IMR-90 (cell line): ENCODE measurements around the gene SGPL1. TPM values are rescaled to one million over a fixed set of nuclear protein-coding genes. Genes with fewer than 3 reads are reported as not detected.

Source experiments
- ATAC-seq: fragments of 200-7000 bp; cut with Tn5 transposase; 2 replicates; pipeline ENCODE4 v1.9.1; 2020; ENCODE audit warnings: low read depth, mild to moderate bottlenecking, moderate library complexity
- BruUV-seq: library from RNA; stranded (reverse); fragments of 400-500 nt; replicated peaks from 2 replicates; lab custom pipeline; 2021; lab: Mats Ljungman, UMichigan
- CTCF ChIA-PET: fragments of 300-600 bp; formaldehyde crosslinking; extraction: SDS; loops from one replicate; lab custom pipeline; 2021; ENCODE audit warnings: antibody characterized with exemption; lab: Yijun Ruan, JAX
- POLR2A ChIA-PET: fragments of 300-600 bp; sonication (Branson Sonifier 250); formaldehyde crosslinking; loops from one replicate; lab custom pipeline; 2022; ENCODE audit warnings: antibody characterized with exemption; ENCODE audit not compliant: unreplicated experiment; lab: Charles Lee
- DNase-seq: peaks from one replicate; pipeline ENCODE4 v3.0.0; 2013
- H2AFZ ChIP-seq: replicated peaks from 2 replicates; pipeline ENCODE3; 2013; ENCODE audit warnings: low read length, mild to moderate bottlenecking; ENCODE audit not compliant: poor library complexity
- H2AK5ac ChIP-seq: 2 replicates; pipeline ENCODE4 v1.6.1; 2013; ENCODE audit warnings: low read depth, low read length, inconsistent platforms
- H2AK9ac ChIP-seq: replicated peaks from 2 replicates; pipeline ENCODE3; 2013; ENCODE audit warnings: mild to moderate bottlenecking, low read depth, low read length, moderate library complexity; ENCODE audit not compliant: poor library complexity
- H2BK120ac ChIP-seq: 2 replicates; pipeline ENCODE4 v1.6.1; 2013; ENCODE audit warnings: low read depth, low read length, inconsistent platforms
- H2BK15ac ChIP-seq: 3 replicates; pipeline ENCODE4 v1.6.1; 2013; ENCODE audit warnings: low read depth, low read length, inconsistent platforms
- H2BK20ac ChIP-seq: 2 replicates; pipeline ENCODE4 v1.6.1; 2013; ENCODE audit warnings: low read depth, mild to moderate bottlenecking, inconsistent platforms, low read length, moderate library complexity
- H2BK5ac ChIP-seq: 2 replicates; pipeline ENCODE4 v1.6.1; 2013; ENCODE audit warnings: mild to moderate bottlenecking, low read depth, low read length, inconsistent platforms; ENCODE audit not compliant: poor library complexity, severe bottlenecking
- H3K14ac ChIP-seq: replicated peaks from 2 replicates; pipeline ENCODE4 v1.6.1; 2013; ENCODE audit warnings: low read depth, low read length, inconsistent platforms
- H3K18ac ChIP-seq: 2 replicates; pipeline ENCODE4 v1.6.1; 2013; ENCODE audit warnings: low read depth, low read length, control low read depth
- H3K23ac ChIP-seq: 2 replicates; pipeline ENCODE4 v1.6.1; 2013; ENCODE audit warnings: low read depth, low read length, inconsistent platforms
- H3K27ac ChIP-seq: 2 replicates; pipeline ENCODE4 v1.5.1; 2013; ENCODE audit warnings: mild to moderate bottlenecking, control low read depth, low read length; ENCODE audit not compliant: insufficient read depth
- H3K27me3 ChIP-seq: 2 replicates; pipeline ENCODE4 v1.6.1; 2013; ENCODE audit warnings: low read length; ENCODE audit not compliant: control insufficient read depth, insufficient read depth
- H3K36me3 ChIP-seq: 2 replicates; pipeline ENCODE4 v1.6.1; 2013; ENCODE audit warnings: low read length, mixed read lengths; ENCODE audit not compliant: control insufficient read depth, insufficient read depth
- H3K4ac ChIP-seq: 2 replicates; pipeline ENCODE4 v1.6.1; 2013; ENCODE audit warnings: low read depth, low read length, inconsistent platforms
- H3K4me1 ChIP-seq: 2 replicates; pipeline ENCODE4 v1.6.1; 2013; ENCODE audit warnings: low read length, mixed read lengths; ENCODE audit not compliant: control insufficient read depth, insufficient read depth
- H3K4me2 ChIP-seq: 2 replicates; pipeline ENCODE4 v1.6.1; 2013; ENCODE audit warnings: low read depth, mild to moderate bottlenecking, control low read depth, low read length, moderate library complexity
- H3K4me3 ChIP-seq: 2 replicates; pipeline ENCODE4 v1.5.1; 2013; ENCODE audit warnings: low read depth, mild to moderate bottlenecking, control low read depth, low read length, moderate library complexity; ENCODE audit not compliant: insufficient read depth
- H3K56ac ChIP-seq: 2 replicates; pipeline ENCODE4 v1.6.1; 2013; ENCODE audit warnings: low read length, inconsistent platforms; ENCODE audit not compliant: insufficient read depth; ENCODE audit errors: extremely low read depth
- H3K79me1 ChIP-seq, 2 experiments: 2 replicates each; pipeline ENCODE4 v1.6.1; 2013; ENCODE audit warnings: low read length in 2 of 2, inconsistent platforms in 1 of 2, low read depth in 1 of 2
- H3K9ac ChIP-seq: 2 replicates; pipeline ENCODE4 v1.6.1; 2013; ENCODE audit warnings: low read depth, low read length, control low read depth
- H3K9me1 ChIP-seq: 2 replicates; pipeline ENCODE4 v1.6.1; 2013; ENCODE audit warnings: low read length, inconsistent platforms; ENCODE audit not compliant: insufficient read depth
- H3K9me3 ChIP-seq: 2 replicates; pipeline ENCODE4 v1.6.1; 2013; ENCODE audit warnings: low read length; ENCODE audit not compliant: control insufficient read depth, insufficient read depth
- H4K20me1 ChIP-seq: 2 replicates; pipeline ENCODE4 v1.6.1; 2013; ENCODE audit warnings: low read length, inconsistent platforms; ENCODE audit not compliant: insufficient read depth
- H4K5ac ChIP-seq: 2 replicates; pipeline ENCODE4 v1.6.1; 2013; ENCODE audit warnings: mild to moderate bottlenecking, low read depth, low read length, control low read depth
- H4K8ac ChIP-seq, 2 experiments: 2 replicates each; pipeline ENCODE4 v1.6.1; 2013; ENCODE audit warnings: low read depth in 2 of 2, low read length in 2 of 2, control low read depth in 1 of 2, inconsistent platforms in 1 of 2
- H4K91ac ChIP-seq: 2 replicates; pipeline ENCODE4 v1.6.1; 2013; ENCODE audit warnings: low read depth, low read length, inconsistent platforms; ENCODE audit not compliant: insufficient read depth
- BHLHE40 ChIP-seq: fragments of 150-350 bp; IDR thresholded peaks from 2 replicates; pipeline ENCODE4 v1.6.1; 2016; ENCODE audit warnings: mild to moderate bottlenecking, low read depth, low read length
- CHD1 ChIP-seq: IDR thresholded peaks from 2 replicates; pipeline ENCODE4 v1.6.1; 2012; ENCODE audit warnings: low read depth, low read length, improper control_type of control experiment
- CTCF ChIP-seq: conservative IDR thresholded peaks from 2 replicates; pipeline ENCODE4 v1.5.1; 2012; ENCODE audit warnings: mild to moderate bottlenecking, low read depth, low read length, improper control_type of control experiment
- ELK1 ChIP-seq: fragments of 150-350 bp; IDR thresholded peaks from 2 replicates; pipeline ENCODE4 v1.6.1; 2016; ENCODE audit warnings: low read depth, mild to moderate bottlenecking, low read length, moderate library complexity, borderline replicate concordance
- FOS ChIP-seq: fragments of 150-350 bp; IDR thresholded peaks from 2 replicates; pipeline ENCODE4 v1.6.1; 2016; ENCODE audit warnings: low read depth, low read length
- MAFK ChIP-seq: IDR thresholded peaks from 2 replicates; pipeline ENCODE4 v1.6.1; 2012; ENCODE audit warnings: low read depth, low read length, improper control_type of control experiment
- MAZ ChIP-seq: IDR thresholded peaks from 2 replicates; pipeline ENCODE4 v1.6.1; 2012; ENCODE audit warnings: low read depth, mild to moderate bottlenecking, low read length, improper control_type of control experiment, moderate library complexity, borderline replicate concordance
- MXI1 ChIP-seq: IDR thresholded peaks from 2 replicates; pipeline ENCODE4 v1.6.1; 2012; ENCODE audit warnings: low read depth, mild to moderate bottlenecking, low read length, moderate library complexity, borderline replicate concordance
- NFE2L2 ChIP-seq: fragments of 150-350 bp; IDR thresholded peaks from 2 replicates; pipeline ENCODE4 v1.6.1; 2016; ENCODE audit warnings: low read depth, mild to moderate bottlenecking, low read length
- POLR2A ChIP-seq: IDR thresholded peaks from 2 replicates; pipeline ENCODE4 v1.6.1; 2012; ENCODE audit warnings: mild to moderate bottlenecking, low read depth, low read length
- RAD21 ChIP-seq: IDR thresholded peaks from 2 replicates; pipeline ENCODE4 v1.6.1; 2012; ENCODE audit warnings: low read length, improper control_type of control experiment
- RCOR1 ChIP-seq: IDR thresholded peaks from 2 replicates; pipeline ENCODE4 v1.6.1; 2012; ENCODE audit warnings: mild to moderate bottlenecking, low read length, improper control_type of control experiment; ENCODE audit not compliant: insufficient replicate concordance
- RFX5 ChIP-seq: IDR thresholded peaks from 2 replicates; pipeline ENCODE4 v1.8.0; 2012; ENCODE audit warnings: low read depth, mild to moderate bottlenecking, low read length, moderate library complexity
- USF2 ChIP-seq: fragments of 150-350 bp; IDR thresholded peaks from 2 replicates; pipeline ENCODE4 v1.6.1; 2017; ENCODE audit warnings: mild to moderate bottlenecking, antibody characterized with exemption, low read length, low read depth
- WGBS, 2 experiments: methylation state at CpG; one replicate each; pipeline versions ENCODE4 v1.1.5 to v1.1.7; 2013; ENCODE audit warnings: missing lambda C conversion rate in 2 of 2; ENCODE audit not compliant: insufficient read length in 1 of 2; ENCODE audit errors: extremely low coverage in 2 of 2; 5-methylcytosine and 5-hydroxymethylcytosine counted together
- dilution Hi-C: fragments of 300-500 bp; cut with HindIII; formaldehyde crosslinking; loops from one replicate; pipeline ENCODE4 v1.14.3; 2018; ENCODE audit warnings: low sequenced_read_pairs; ENCODE audit not compliant: unreplicated experiment
- in situ Hi-C: fragments of 300-500 bp; cut with MboI; formaldehyde crosslinking; loops from 3 replicates; pipeline ENCODE4 v1.14.3; 2019; ENCODE audit warnings: low sequenced_read_pairs, inconsistent platforms, mixed read lengths
- intact Hi-C: fragments of 100-400 bp; cut with micrococcal nuclease; formaldehyde crosslinking; loops from 2 replicates; pipeline ENCODE4 v1.10.0; 2022
- polyA plus RNA-seq, 3 experiments: library from polyadenylated mRNA; depleted of rRNA; stranded (reverse); fragments of >200 nt; gene quantifications; 2 replicates each; pipeline ENCODE4 v1.2.3, GENCODE V29; 2012; ENCODE audit warnings: low replicate concordance in 1 of 3
- total RNA-seq: library from RNA; depleted of rRNA; stranded (reverse); fragments of >200 nt; gene quantifications from 2 replicates; pipeline ENCODE4 v1.2.3, GENCODE V29; 2012

Gene SGPL1
- total and polyA plus RNA-seq, 2 of the 4 experiments (the other 2 are of a cell fraction) = 12.2 to 26.7 TPM

DNA sequence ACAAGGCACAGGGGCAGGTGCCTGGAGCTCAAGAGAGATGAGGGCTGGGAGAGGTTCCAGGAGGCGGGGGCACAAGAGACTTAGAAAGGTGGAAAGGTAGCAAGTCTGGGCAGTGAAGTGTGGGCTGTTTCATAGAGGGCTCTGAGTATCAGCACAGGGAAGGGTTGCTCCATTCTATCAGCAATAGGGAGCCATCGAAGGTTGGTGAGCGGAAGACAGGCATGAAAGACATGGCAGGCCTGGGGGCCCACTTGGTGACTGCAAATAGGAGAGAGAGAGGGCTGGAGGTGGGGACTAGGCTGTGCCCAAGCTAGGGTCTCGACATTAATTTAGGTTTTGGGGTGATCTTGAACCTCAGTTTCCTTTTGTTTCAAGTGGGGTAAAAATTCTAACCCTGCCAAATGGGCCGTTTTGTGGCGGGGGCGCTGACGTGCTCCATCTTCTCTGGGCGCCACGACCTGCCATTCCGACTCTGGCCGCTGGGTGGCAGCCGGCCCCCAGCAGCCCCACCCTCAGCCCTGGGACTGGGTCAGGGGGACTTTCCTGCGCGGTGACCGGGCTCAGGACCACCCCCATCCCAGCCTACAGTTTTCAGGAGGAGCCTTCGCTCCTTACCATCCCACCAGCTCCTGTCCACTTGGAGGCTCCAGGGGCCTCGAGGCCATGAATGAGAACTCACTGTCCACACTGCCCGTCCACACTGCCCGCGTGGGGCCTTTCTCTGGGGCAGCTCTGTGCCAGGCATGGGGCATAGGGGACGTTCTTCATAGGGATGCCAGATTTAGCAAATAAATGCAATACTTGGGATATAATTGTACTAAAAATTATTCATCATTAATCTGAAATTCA, 109.9 kb downstream of the SGPL1 start:
- BruUV-seq = no TSS peak
- Histone ChIP-seq H3K36me3 (no peaks in the 10 kb centered on the region), H4K8ac (no peak overlapping the region), H3K23ac (no peak overlapping the region), H2BK20ac (no peak overlapping the region), H3K27ac (no peak overlapping the region), H3K27me3 (peaks cover 52% of the 10 kb centered on the region), H3K4ac (no peak overlapping the region), H3K9ac (no peak overlapping the region), H2AK9ac (peak overlapping the region; percentile 5), H3K18ac (no peak overlapping the region), H3K14ac (no peak overlapping the region), H3K9me1 (no peaks in the 10 kb centered on the region), H3K4me1 (no peaks in the 10 kb centered on the region), H3K56ac (no peak overlapping the region), H4K5ac (no peak overlapping the region), H4K20me1 (no peaks in the 10 kb centered on the region), H2AFZ (peak overlapping the region; percentile 28), H2AK5ac (no peak overlapping the region), H3K4me2 (no peak overlapping the region), H4K91ac (no peak overlapping the region), H2BK15ac (no peak overlapping the region), H2BK120ac (no peak overlapping the region), H3K9me3 (no peaks in the 10 kb centered on the region), H3K4me3 (no peak overlapping the region), H2BK5ac (no peak overlapping the region), H3K79me1 (no peaks in the 10 kb centered on the region)
- ChIA-PET CTCF (interaction anchor here (0.9 to 1.3 kb wide), 5 partner anchors 11 to 360 kb away, joined by 3 to 7 read pairs (median 4); no protein-coding TSS in a partner anchor), POLR2A (no interaction called here)
- in situ Hi-C loops (loop anchor here (5.0 kb wide), 1 partner anchor 362 kb away; no protein-coding TSS in a partner anchor), dilution Hi-C loops (no loop called here), intact Hi-C loops (loop anchor here (1.0 to 5.0 kb wide), 3 partner anchors 284 to 360 kb away; no protein-coding TSS in a partner anchor)
- DNase-seq = no peak
- 90% methylated on average over 3 of the region's 22 CpGs; no CpG with 5 or more reads in 1 of the 2 experiments for WGBS, 2 experiments
- ATAC-seq = peak; percentile 98
- TF ChIP-seq RCOR1 (no peak), MXI1 (no peak), FOS (no peak), CTCF (peak; percentile 77), RAD21 (peak; percentile 79), MAFK (no peak), USF2 (no peak), NFE2L2 (no peak), CHD1 (no peak), BHLHE40 (no peak), POLR2A (no peak), ELK1 (no peak), RFX5 (no peak), MAZ (no peak)
